Measurements from ENCODE around the gene TRIM24.
A peak's percentile ranks its signal among the peaks of the same experiment; 100 is the strongest.
"Not testable (repeated sequence)": the region's sequence is repeated elsewhere in the genome, so short reads cannot be mapped to it uniquely, and the experiment has no call there.

TRIM24 gene

GRCh38 chr7:138460649-138461607, 869 bp downstream of the TRIM24 start:
- peak; percentile 14 for DNase-seq

GRCh38 chr7:138463291-138463618, 3.2 kb downstream of the TRIM24 start:
- not testable (repeated sequence) for DNase-seq

GRCh38 chr7:138465046-138465445, 5.0 kb downstream of the TRIM24 start:
- DNase-seq = no peak

- DNase-seq = not testable (repeated sequence)
Measured at GRCh38 chr7:138466069-138466756, 6.2 kb downstream of the TRIM24 start.

- DNase-seq = peak; percentile 47
Measured at GRCh38 chr7:138468244-138469123, 8.4 kb downstream of the TRIM24 start.

GRCh38 chr7:138470391-138471157, 10.5 kb downstream of the TRIM24 start:
- DNase-seq = no peak

GRCh38 chr7:138472292-138473079, 12.4 kb downstream of the TRIM24 start:
- DNase-seq = no peak

- no peak for DNase-seq
Measured at GRCh38 chr7:138475377-138475776, 15.3 kb downstream of the TRIM24 start.

- DNase-seq = peak; percentile 62
Measured at GRCh38 chr7:138477081-138477578, 17.1 kb downstream of the TRIM24 start.

GRCh38 chr7:138477581-138477980, 17.5 kb downstream of the TRIM24 start:
- peak; percentile 62 for DNase-seq

- DNase-seq = peak; percentile 65
Measured at GRCh38 chr7:138478499-138478908, 18.4 kb downstream of the TRIM24 start.

GRCh38 chr7:138480527-138480926, 20.5 kb downstream of the TRIM24 start:
- no peak for DNase-seq

- no peak for DNase-seq
Measured at GRCh38 chr7:138481447-138482380, 21.7 kb downstream of the TRIM24 start.

GRCh38 chr7:138483531-138483930, 23.5 kb downstream of the TRIM24 start:
- DNase-seq = no peak

GRCh38 chr7:138485508-138485907, 25.4 kb downstream of the TRIM24 start:
- DNase-seq = not testable (repeated sequence)

- DNase-seq = not testable (repeated sequence)
Measured at GRCh38 chr7:138489139-138489538, 29.1 kb downstream of the TRIM24 start.

- no peak for DNase-seq
Measured at GRCh38 chr7:138491612-138492386, 31.7 kb downstream of the TRIM24 start.

- DNase-seq = no peak
Measured at GRCh38 chr7:138492423-138492822, 32.4 kb downstream of the TRIM24 start.

GRCh38 chr7:138493535-138493934, 33.5 kb downstream of the TRIM24 start:
- DNase-seq = no peak
